GM21381 (cell line): ENCODE data around the gene C16orf92.

Source experiments
- ATAC-seq: cut with Tn5 transposase; IDR thresholded peaks from one replicate; pipeline ENCODE4 v1.9.1; 2021; ENCODE audit warnings: mild to moderate bottlenecking, moderate library complexity; ENCODE audit not compliant: unreplicated experiment

The C16orf92 gene

DNA sequence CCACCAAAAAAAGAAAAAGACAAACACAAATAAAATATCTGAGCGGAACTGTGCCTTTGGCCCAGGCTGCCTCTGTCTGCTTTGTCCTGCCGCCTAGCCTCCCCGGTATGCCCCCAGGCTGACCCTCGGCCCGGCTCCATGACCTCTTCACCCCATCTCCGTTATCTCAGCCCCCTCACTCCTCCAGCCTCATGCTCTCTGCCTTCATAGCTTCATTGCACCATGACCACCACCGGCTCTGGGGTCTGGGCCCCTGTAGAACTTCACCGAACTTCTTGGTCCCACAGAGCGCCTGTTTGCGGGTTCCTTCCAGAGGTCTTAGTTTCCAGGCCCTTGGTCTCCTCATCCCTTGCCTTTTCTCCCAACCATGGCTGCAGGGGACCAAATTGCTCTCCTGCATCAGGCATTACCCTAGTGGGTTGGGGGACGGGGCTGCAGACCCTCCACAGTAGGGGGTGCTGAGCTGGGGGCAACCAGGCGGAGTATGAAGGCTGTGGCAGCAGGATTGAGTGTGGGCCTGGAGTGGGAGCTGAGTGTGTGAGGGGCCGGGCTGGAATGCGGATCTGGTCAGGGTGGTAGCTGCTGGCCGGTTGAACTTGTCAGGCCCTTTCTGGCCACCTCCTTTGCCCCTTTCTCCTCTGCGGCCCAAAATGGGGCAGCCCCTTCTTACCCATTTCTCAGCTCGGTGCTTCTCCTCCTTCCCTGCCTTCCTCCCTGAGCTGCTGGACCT lies 34.5 kb upstream of the C16orf92 start:
- no peak for ATAC-seq

DNA sequence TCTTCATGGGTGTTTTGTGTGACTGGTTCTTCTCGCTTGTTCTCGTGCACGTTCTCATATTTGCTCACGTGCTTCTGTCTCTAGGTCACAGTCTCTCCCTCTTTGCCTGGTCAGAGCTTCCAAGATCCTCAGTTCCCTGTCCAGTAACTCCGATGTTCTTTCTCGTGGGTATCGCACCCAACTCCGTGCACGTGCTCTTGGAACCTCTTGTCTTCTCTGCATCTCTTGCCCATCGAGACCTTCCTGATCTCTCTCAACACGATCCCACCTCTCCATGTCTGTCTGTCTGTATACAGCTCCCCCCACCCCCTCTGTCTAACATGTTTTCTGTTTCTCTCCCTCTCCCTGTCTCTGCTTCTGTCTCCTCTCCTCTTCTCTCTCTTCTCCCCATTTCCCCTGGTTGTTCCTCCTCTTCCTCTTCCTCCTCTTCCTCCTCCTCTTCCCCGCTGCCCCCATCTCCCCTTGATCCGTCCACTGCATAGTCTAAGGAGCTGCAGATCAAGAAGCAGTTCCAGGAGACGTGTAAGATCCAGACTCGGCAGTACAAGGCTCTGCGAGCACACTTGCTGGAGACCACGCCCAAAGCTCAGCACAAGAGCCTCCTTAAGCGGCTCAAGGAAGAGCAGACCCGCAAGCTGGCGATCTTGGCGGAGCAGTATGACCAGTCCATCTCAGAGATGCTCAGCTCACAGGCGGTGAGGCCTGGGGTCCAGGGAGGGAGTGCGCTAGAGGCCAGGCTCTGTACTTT lies 33.7 kb upstream of the C16orf92 start:
- no peak for ATAC-seq

DNA sequence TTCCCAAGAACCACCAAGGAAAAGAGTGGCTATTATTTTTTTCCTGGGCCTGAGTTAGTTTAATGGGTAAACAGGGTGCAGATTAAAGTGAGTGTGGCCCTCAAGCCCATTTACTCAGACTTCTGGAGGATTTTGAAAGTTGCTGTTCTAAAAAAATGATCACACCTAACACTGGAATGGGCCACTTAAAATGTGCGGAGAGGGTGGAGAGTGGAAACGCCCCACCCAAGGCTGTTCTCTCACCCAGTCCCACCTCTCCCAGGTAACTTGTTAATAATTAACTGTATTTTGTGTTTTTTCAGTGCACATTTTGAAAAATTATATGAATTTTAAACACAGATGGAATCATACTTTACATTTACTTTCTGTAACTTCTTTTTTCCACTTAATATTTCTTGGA lies 33.0 kb upstream of the C16orf92 start:
- no peak for ATAC-seq

DNA sequence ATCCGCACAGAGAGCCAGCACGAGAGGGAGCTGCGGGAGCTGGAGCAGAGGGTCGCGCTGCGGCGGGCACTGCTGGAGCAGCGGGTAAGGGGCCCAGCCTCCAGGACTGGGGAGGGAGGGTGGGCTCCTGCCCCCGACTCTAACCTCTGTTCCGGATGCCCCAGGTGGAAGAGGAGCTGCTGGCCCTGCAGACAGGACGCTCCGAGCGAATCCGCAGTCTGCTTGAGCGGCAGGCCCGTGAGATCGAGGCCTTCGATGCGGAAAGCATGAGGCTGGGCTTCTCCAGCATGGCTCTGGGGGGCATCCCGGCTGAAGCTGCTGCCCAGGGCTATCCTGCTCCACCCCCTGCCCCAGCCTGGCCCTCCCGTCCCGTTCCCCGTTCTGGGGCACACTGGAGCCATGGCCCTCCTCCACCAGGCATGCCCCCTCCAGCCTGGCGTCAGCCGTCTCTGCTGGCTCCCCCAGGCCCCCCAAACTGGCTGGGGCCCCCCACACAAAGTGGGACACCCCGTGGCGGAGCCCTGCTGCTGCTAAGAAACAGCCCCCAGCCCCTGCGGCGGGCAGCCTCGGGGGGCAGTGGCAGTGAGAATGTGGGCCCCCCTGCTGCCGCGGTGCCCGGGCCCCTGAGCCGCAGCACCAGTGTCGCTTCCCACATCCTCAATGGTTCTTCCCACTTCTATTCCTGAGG lies 32.0 kb upstream of the C16orf92 start:
- no peak for ATAC-seq

DNA sequence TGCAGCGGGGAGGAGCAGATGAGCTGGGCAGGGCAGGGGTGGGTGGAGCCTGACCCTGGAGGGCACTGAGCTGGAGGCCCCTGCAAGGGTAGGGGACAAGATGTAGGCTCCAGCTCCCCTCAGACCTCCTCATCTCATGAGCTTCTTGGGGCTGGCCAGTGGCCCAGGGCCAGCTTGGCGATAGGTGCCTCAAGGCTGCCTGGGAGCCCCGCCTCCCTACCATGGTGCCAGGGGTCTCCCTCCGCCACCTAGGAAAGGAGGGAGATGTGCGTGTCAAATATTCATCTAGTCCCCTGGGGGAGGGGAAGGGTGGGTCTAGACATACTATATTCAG lies 31.5 kb upstream of the C16orf92 start:
- ATAC-seq = no peak

DNA sequence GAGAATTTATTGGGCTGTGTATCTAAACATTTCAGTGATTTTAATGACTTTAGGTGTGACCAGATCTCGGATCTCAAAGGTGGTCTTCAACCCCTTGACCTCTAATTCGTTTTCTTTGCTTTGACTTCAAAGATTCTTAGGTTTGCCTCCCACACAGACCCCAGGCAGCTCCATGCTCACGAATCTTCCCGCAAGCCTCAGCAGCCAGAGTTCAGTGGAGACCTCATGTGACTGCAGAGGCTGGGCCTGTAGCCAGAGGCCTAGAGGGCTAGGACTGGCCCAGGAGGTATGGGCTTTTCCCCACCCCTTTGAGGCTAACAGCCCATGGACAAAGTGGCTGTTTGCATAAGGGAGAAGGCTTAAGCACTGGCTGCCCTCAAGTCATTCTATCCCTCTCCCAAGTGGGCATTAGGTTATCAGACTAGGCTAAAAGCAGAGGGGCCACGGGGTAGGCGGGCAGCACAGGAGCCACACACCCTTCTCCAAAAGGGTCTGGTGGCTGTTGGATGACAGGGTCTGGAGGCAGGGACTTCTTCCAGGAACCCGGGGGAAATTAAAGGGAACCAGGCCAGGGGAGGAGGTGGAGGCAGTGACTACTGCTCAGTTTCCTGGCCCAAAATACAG lies 30.5 kb upstream of the C16orf92 start:
- no peak for ATAC-seq

DNA sequence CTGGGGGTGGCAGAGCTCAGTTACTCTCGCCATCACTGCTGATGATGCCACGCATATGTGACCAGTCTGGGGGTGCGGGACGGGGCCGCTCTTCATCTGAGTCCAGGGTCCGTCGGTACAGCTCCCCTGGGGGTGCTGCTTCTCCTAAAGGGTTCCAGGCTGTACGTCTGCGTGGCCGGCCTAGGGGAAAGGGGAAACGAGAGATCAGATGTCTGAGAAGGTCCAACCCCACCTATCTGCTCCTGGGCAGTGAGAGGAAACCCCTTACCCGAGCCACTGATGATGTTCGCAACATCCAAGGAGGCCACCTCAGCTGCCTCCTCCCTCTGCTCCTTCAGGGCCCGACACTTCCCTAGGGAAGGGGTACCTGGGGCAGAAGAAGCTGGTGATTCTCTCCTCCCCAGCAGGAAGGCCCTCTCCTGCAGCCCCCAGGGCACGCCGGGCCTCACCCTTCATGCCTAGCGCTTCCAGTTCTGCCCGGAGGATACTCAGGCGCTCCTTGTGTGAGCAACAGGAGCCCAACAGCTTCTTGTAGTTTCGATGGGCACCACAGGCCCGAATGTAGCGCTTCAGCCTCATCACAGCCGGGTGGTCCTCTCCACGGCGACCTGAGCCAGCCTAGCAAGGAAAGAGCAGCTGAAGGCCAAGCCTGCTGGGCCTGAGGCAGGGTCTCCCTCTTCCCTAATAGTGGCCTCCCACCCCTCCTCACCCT lies 29.7 kb upstream of the C16orf92 start:
- no peak for ATAC-seq

DNA sequence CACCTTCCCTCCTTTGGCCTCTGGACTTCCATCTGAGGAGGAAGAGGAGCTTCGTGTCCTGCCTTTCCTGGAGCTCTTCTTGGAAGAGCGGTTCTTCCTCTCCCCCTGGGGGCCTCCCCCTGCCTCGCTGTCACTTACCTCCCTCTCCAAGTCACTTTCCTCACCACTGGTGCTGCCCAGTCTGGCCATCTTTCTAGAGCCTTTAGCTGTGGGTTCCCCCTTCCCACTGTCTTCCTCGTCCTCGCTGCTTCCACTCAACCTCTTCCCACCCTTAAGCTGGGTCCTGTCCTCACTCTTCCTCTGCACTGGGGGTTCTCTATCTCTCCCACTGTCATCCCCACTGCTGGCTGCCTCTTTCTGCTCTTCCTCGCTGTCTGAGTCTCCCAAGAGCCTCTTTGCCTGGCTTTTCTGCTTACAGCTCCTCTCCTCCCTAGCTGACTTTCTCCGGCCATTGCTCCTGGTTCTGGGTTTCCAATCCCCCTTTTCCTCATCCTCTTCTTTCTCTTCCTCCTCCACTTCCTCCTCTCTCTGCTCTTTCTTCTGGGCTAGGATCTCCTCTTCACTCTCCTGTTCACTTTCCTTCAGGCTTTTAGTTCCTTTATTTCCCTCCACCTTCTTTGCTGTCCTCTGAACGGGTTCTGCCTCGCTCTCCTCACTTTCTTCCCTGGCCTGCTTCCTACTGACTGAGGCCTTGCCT lies 28.9 kb upstream of the C16orf92 start:
- ATAC-seq = no peak

DNA sequence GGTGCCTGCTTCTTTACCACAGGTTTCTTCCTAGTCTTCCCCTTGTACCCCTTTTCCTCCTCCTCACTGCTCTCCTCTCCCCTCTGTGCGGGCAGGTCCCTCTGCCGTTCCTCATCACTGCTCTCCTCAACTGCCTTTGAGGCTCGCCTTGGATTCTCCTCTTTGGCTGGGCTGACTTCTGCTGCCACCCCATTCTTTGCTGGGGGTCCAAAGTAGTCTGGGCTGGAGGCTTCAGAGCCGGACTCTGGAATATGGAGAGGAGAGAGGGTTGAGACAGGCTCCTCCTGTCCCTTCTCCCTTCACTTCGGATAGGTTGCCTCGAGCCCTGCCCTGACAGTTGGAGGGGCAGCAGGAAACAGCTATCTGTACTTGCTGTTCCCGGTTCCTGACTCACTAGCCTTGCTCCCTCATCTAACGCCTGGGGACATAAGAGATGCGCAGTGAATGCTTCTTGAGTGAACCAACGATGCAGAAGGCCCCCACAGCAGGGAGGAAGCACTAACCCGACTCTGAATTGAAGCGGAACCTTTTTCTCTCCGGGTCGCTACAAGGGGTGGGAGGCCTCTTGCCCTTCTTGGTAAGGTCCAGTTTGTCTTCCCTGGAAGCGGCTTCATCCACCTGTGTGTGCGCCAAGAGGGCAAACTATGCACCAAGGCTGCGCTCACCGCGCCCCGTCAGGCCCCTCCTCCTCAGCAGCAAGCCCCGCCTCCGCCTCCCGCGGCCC lies 28.2 kb upstream of the C16orf92 start:
- peak; percentile 29 for ATAC-seq

DNA sequence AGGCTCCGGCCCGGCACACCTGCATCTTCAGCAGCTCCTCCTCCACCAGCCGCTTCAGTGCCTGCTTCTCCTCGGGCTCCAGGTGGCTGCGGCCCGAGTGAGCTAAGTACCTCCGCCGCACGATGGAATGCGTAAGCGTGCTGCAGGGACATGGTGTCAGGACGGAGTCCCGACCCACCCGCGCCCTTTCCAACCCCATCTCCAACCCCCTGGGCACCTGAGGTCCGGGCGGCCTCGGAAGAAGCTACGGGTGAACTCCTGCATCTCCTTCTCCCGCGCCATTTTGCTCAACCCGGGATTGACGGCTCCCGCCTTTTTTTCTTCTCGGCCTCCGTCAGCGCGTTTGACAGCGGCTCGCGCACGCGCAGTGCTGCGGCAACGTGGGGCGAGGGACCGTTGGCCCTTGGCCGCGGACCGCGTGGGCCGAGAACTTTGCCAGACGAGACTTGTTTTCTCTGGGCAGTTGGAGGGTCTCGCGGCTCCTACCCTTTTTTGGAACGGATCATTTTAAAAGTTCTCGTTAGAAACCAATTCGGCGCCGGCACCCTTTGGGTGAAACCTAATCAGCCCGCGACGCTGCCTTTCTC lies 27.6 kb upstream of the C16orf92 start, which contains the start of gene HIRIP3:
TSS of gene HIRIP3 (minus strand) at position 294 of the 587 bp plus-strand sequence. CDS start at position 282, 12 bp downstream.
- ATAC-seq = peak; percentile 50

DNA sequence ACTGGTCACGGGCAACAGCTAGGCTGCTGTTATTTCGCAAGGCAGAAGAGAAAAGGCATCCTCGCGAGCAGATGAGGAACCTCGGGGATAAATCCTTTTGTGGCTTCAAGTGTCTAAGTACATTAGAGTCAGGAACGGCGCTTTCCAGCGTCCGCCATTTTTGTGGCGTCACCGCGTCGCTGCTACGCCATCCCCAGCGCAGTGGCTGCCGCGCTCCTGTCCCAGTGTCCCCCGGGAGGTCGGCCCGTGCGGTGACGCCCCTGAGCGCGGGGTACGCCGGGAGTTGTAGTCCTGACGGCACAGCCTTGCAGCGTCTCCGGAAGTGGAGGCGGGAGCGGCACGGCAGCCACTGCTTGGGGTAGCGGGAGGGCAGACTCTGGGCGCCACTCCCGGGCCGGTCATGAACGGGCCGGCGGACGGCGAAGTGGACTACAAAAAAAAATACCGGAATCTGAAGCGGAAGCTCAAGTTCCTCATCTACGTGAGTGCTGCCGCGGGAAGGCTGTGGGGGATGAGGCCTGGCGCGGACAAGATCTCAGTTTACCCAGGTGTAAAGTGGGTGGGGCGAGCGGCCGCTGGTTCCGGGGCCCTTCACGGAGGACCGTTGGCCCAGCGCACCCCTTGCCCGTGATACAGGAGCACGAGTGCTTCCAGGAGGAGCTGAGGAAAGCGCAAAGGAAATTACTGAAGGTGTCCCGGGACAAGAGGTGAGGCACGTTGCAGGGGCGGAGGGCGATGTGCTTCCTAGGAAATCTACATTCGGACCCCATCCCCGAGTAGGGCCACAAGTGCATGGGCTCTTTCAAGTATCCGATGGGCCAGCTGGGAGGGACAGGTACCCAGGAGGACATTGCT lies 26.9 kb upstream of the C16orf92 start, which contains the start of gene INO80E:
TSS of gene INO80E (plus strand) at position 331 of the 855 bp plus-strand sequence. CDS start at position 401, 70 bp downstream.
- ATAC-seq = peak; percentile 92

DNA sequence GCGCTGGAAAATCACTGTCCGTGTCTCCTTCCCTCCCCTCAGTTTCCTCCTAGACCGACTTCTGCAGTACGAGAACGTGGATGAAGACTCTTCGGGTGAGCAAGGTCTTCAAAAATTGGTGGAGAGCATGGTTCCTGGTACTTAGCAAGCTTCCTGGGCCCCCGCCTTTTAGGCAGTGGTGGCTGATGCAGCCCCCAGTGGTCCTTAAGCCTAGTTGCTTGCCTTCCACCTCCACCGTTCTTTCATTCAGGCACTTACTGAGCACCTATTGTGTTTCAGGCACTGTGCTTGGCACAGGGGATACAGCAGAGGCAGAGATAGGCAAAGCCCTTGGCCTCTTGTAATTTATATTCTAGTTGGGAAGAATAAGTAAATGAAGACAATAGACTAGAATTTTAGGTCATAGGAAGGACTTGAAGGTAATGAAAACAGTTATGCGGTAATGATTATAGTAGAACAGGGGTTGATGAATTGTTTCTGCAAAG lies 26.2 kb upstream of the C16orf92 start:
- ATAC-seq = no peak

DNA sequence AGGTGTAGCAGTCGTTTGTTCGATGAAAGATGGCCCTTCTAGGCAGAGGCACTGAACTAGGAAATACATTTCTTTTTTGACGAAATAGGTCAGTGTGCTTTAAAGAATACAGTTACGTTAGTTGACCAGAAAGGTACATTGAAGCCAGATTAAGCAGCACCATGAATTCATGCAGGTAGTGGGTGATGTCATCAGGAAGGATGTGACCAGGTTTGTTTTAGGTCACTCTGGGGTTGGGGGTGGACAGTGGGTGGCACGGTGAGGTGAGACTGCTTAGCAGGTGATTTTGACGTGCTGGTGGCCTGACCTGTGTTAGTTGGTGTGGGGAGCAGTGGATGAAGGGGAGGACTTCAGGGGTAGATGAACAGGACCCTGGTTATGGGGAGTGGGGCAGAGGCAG lies 23.4 kb upstream of the C16orf92 start:
- no peak for ATAC-seq

DNA sequence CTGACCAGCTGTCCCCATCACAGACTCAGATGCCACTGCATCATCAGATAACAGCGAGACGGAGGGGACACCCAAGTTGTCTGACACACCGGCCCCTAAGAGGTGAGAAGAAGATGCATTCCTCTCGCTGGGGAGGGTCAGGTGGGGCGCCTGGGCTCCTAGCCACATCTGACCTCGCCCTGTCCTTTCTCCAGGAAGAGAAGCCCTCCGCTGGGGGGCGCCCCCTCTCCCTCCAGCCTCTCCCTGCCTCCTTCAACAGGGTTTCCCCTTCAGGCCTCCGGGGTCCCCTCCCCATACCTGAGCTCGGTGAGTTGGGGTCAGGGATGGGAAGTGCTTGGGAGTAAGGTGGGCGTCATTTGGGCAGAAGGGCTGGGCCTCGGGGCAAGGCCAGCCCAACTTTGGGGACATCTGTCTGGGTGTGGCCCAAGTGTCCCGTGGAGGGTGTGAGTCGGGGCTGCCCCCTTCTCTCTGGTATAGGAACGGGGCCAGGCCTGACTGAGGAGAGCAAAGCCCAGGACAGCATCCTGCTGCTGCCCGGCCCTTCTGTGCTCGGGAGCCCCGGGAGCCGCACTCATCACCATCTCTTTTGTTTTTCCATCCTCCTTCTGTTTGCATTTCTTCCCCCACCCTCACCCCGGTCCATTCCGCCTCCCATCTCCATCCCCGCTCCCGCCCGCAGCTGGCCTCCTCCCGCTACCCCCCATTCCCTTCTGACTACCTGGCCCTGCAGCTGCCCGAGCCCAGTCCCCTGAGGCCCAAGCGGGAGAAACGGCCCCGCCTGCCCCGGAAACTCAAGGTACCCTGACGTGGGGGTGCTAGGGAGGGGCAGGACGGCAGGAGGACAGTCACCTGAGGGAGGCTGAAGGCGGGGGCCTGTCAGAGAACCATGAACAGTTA lies 22.0 kb upstream of the C16orf92 start:
- no peak for ATAC-seq

DNA sequence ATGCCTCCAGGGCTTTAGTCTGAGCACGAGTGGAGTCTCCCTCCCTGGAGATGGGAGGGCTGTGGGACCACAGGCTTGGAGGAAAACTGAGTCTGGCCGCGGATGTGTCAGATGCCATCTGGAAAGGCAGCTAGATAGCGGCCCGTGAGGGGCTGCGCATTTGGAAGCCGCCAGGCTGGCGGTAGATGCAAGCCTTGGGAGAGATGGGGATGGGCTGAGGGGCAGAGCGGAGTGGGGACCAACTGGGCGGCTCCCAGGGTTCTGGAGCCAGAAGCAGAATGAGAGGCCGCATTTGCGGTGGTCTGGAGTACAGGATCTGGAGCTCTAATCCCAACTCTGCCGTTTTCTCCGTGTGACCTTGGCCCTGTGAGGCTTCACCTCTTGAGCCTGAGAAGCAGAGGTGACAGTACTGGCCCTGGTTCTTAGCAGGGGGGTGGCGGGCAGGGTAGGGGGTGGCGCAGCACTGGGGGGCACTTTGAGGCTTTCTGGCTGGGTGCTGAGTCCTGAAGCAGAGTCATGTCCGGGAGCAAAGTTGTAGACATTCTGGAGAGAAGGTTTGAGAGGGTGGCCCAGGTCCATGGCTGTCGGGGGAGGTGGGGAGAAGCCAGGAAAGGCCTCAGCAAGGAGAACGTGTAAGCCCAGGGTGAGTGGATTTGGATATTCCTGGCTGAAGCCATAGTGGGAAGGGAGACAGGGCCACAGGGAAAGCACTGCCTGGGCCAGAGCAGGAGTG lies 20.2 kb upstream of the C16orf92 start:
- no peak for ATAC-seq
